Endothelial cell of umbilical vein (primary cell): ENCODE measurements around the gene KLB. TPM values are rescaled to one million over a fixed set of nuclear protein-coding genes. Genes with fewer than 3 reads are reported as not detected.
A peak's percentile ranks its signal among the peaks of the same experiment; 100 is the strongest.

ENCODE experiments used
- BruUV-seq: library from RNA; stranded (reverse); fragments of 400-500 nt; replicated peaks from 2 replicates; lab custom pipeline; 2021; lab: Mats Ljungman, UMichigan
- CTCF ChIA-PET: fragments of 300-600, 350-600 bp; sonication (Branson Sonifier 250); formaldehyde crosslinking; loops from one replicate; lab custom pipeline; 2021; ENCODE audit warnings: antibody characterized with exemption, inconsistent platforms; lab: Charles Lee
- POLR2A ChIA-PET: fragments of 300-600, 350-600 bp; sonication (Branson Sonifier 250); formaldehyde crosslinking; loops from one replicate; lab custom pipeline; 2021; ENCODE audit warnings: antibody characterized with exemption, inconsistent platforms; lab: Charles Lee
- DNase-seq: peaks from one replicate; pipeline ENCODE4 v3.0.0-alpha.2; 2011; ENCODE audit warnings: low read depth, low spot score
- FAIRE-seq: peaks from 2 replicates; lab custom pipeline; 2011; peaks lifted over from hg19 to GRCh38; lab: Jason Lieb, UNC
- H2AFZ ChIP-seq: 2 replicates; pipeline ENCODE4 v1.6.0; 2012; ENCODE audit warnings: low read depth, low read length, control low read depth, inconsistent platforms
- H3K27ac ChIP-seq: 2 replicates; pipeline ENCODE4 v1.5.1; 2011; ENCODE audit warnings: low read depth, mild to moderate bottlenecking, control low read depth, low read length, moderate library complexity; ENCODE audit not compliant: insufficient read depth
- H3K27me3 ChIP-seq, 2 experiments: 2 replicates each; pipeline versions ENCODE4 v1.6.0 to v1.6.1; 2011; ENCODE audit warnings: low read length in 2 of 2, mixed read lengths in 1 of 2; ENCODE audit not compliant: control insufficient read depth in 2 of 2, insufficient read depth in 2 of 2
- H3K36me3 ChIP-seq, 2 experiments: 2 replicates in 1 of 2; 3 replicates in 1 of 2; pipeline ENCODE4 v1.5.1; 2011; ENCODE audit warnings: low read length in 2 of 2, mild to moderate bottlenecking in 1 of 2, moderate library complexity in 1 of 2; ENCODE audit not compliant: control insufficient read depth in 2 of 2, insufficient read depth in 2 of 2; ENCODE audit errors: extremely low read depth in 1 of 2
- H3K4me1 ChIP-seq: 3 replicates; pipeline ENCODE4 v1.5.1; 2011; ENCODE audit warnings: mild to moderate bottlenecking, low read length; ENCODE audit not compliant: control insufficient read depth, insufficient read depth; ENCODE audit errors: extremely low read depth
- H3K4me2 ChIP-seq: 2 replicates; pipeline ENCODE4 v1.6.1; 2011; ENCODE audit warnings: low read length, control low read depth, mixed read lengths; ENCODE audit not compliant: insufficient read depth
- H3K4me3 ChIP-seq, 3 experiments: fragments of 200-600 bp in 1 of 3; sonication (generic), shearing (Covaris generic) in 1 of 3; replicated peaks in 1 of 3; 2 replicates each; pipeline ENCODE4 v1.5.1; 2011 to 2016; ENCODE audit warnings: control low read depth in 3 of 3, low read length in 3 of 3, mild to moderate bottlenecking in 2 of 3, inconsistent platforms in 1 of 3, low read depth in 1 of 3, moderate library complexity in 1 of 3; ENCODE audit not compliant: insufficient read depth in 1 of 3
- H3K79me2 ChIP-seq: 2 replicates; pipeline ENCODE4 v1.6.0; 2012; ENCODE audit warnings: low read length, inconsistent platforms; ENCODE audit not compliant: control insufficient read depth, insufficient read depth
- H3K9ac ChIP-seq: replicated peaks from 2 replicates; pipeline ENCODE3; 2011; ENCODE audit warnings: low read length, control low read depth; ENCODE audit not compliant: insufficient read depth; ENCODE audit errors: extremely low read depth
- H3K9me1 ChIP-seq: replicated peaks from 3 replicates; pipeline ENCODE4 v1.6.0; 2011; ENCODE audit warnings: mild to moderate bottlenecking, low read length; ENCODE audit not compliant: control insufficient read depth, insufficient read depth; ENCODE audit errors: extremely low read depth
- H3K9me3 ChIP-seq: replicated peaks from 2 replicates; pipeline ENCODE4 v1.5.1; 2012; ENCODE audit warnings: low read length, inconsistent platforms; ENCODE audit not compliant: control insufficient read depth, insufficient read depth
- H4K20me1 ChIP-seq: replicated peaks from 2 replicates; pipeline ENCODE3; 2011; ENCODE audit warnings: mild to moderate bottlenecking, low read length; ENCODE audit not compliant: control insufficient read depth, insufficient read depth; ENCODE audit errors: extremely low read depth
- EZH2 ChIP-seq: IDR thresholded peaks from 2 replicates; pipeline ENCODE4 v1.6.1; 2012; ENCODE audit warnings: borderline replicate concordance, low read depth, mild to moderate bottlenecking, moderate library complexity, low read length, inconsistent platforms; ENCODE audit not compliant: severe bottlenecking
- FOS ChIP-seq: IDR thresholded peaks from 2 replicates; pipeline ENCODE4 v1.6.1; 2011; ENCODE audit warnings: mild to moderate bottlenecking, low read length, moderate library complexity, borderline replicate concordance; ENCODE audit not compliant: insufficient read depth
- GATA2 ChIP-seq: IDR thresholded peaks from 2 replicates; pipeline ENCODE4 v1.7.0; 2011; ENCODE audit warnings: low read depth, mild to moderate bottlenecking, moderate library complexity, mixed read lengths, low read length; ENCODE audit not compliant: insufficient read length, insufficient read depth
- JUN ChIP-seq: IDR thresholded peaks from 2 replicates; pipeline ENCODE4 v1.6.1; 2011; ENCODE audit warnings: borderline replicate concordance, low read depth; ENCODE audit not compliant: insufficient read length, insufficient read depth
- MAX ChIP-seq: IDR thresholded peaks from 2 replicates; pipeline ENCODE4 v1.6.1; 2011; ENCODE audit not compliant: insufficient read depth, insufficient read length
- MYC ChIP-seq: IDR thresholded peaks from one replicate; pipeline ENCODE4 v1.6.1; 2011; ENCODE audit warnings: mild to moderate bottlenecking, low read depth, low read length
- POLR2A ChIP-seq: IDR thresholded peaks from 2 replicates; pipeline ENCODE4 v1.6.1; 2012; ENCODE audit warnings: low read depth, mild to moderate bottlenecking, control low read depth, low read length
- POLR2AphosphoS5 ChIP-seq: IDR thresholded peaks from 2 replicates; pipeline ENCODE4 v1.6.1; 2012; ENCODE audit warnings: low read depth, mild to moderate bottlenecking, control low read depth, low read length, moderate library complexity; ENCODE audit not compliant: insufficient read depth
- dilution Hi-C: fragments of 300-500 bp; cut with MboI; formaldehyde crosslinking; loops from one replicate; pipeline ENCODE4 v1.15.0; 2019; ENCODE audit warnings: low sequenced_read_pairs; ENCODE audit not compliant: extremely low pct_ligation_motif_present
- intact Hi-C: fragments of 100-400 bp; cut with micrococcal nuclease; formaldehyde crosslinking; loops from one replicate; pipeline ENCODE4 v1.10.0; 2022
- polyA plus RNA-seq, 4 experiments: library from polyadenylated mRNA; depleted of rRNA in 3 of 4; stranded (reverse) in 3 of 4; unstranded in 1 of 4; fragments of >200 nt; gene quantifications; 2 replicates each; pipeline versions ENCODE4 v1.2.1 to v1.2.3, GENCODE V29; 2011 to 2012; ENCODE audit warnings: missing spikeins in 1 of 4
- total RNA-seq: library from RNA; stranded (reverse); gene quantifications from 2 replicates; pipeline ENCODE4 v1.2.3, GENCODE V29; 2021
- TF ChIP-seq, protein P1 (sequence below), 2 donors: IDR thresholded peaks; 1 replicate in 1 of 2; 2 replicates in 1 of 2; pipeline ENCODE4 v1.5.1; 2011; ENCODE audit warnings: low read length in 2 of 2, mild to moderate bottlenecking in 2 of 2, moderate library complexity in 2 of 2, control low read depth in 1 of 2, inconsistent platforms in 1 of 2, low read depth in 1 of 2; ENCODE audit not compliant: insufficient read depth in 1 of 2; ENCODE audit errors: extremely low read depth in 1 of 2

Gene KLB
- total and polyA plus RNA-seq, 2 donors (not counting 3 experiments of a cell fraction or from before 2014, with no cell fraction given): 0.01 TPM; not detected in 1

DNA sequence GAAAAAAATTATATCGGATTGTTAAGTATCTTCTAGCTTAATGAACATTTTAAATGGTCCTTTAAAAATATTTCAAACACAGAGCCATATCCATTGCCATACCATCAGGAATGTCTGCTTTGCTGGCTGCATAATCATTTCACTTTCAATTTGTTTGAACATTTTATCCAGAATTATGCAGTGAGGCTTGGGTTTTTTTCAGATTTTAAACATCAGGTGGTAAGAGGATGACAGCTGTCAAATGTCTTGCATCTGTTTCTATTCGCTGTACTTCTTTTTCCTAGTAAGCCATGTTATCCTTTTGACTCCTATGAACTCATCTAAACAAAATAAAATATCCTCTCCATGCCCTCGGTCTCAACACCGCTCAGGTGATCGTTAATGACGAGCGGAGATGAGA, 41.4 kb upstream of the KLB start:
- Histone ChIP-seq H3K36me3 (no peaks in the 10 kb centered on the region), H2AFZ (peak overlapping the region; percentile 81), H3K79me2 (peaks cover 54% of the 10 kb centered on the region), H3K9ac (peak overlapping the region; percentile 84), H3K27me3 (no peaks in the 10 kb centered on the region), H3K9me3 (no peaks in the 10 kb centered on the region), H3K9me1 (no peaks in the 10 kb centered on the region), H3K4me2 (peak overlapping the region; percentile 96), H3K4me3 (peak overlapping the region; percentile 80 to 95 (median 81)), H3K27ac (peak overlapping the region; percentile 61), H3K4me1 (peaks cover 11% of the 10 kb centered on the region), H4K20me1 (no peaks in the 10 kb centered on the region)
- FAIRE-seq (peak; percentile 43), DNase-seq (no peak)
- CTCF ChIA-PET: interaction anchor here (0.6 to 1.5 kb wide), 5 partner anchors 13 to 462 kb away, joined by 3 to 4 read pairs (median 3); no protein-coding TSS in a partner anchor
- POLR2A ChIA-PET: interaction anchor here (0.6 kb wide), 1 partner anchor 35 kb away, joined by 5 read pairs; no protein-coding TSS in a partner anchor
- BruUV-seq: no TSS peak
- intact Hi-C loops (loop anchor here (1.0 kb wide), 1 partner anchor 110 kb away; no protein-coding TSS in a partner anchor), dilution Hi-C loops (no loop called here)
- TF ChIP-seq GATA2: no peak
- no peak for TF ChIP-seq EZH2
- TF ChIP-seq FOS: no peak
- no peak for TF ChIP-seq JUN
- TF ChIP-seq MYC: no peak
- TF ChIP-seq POLR2A: no peak
- no peak for TF ChIP-seq MAX
- TF ChIP-seq, protein P1, sequence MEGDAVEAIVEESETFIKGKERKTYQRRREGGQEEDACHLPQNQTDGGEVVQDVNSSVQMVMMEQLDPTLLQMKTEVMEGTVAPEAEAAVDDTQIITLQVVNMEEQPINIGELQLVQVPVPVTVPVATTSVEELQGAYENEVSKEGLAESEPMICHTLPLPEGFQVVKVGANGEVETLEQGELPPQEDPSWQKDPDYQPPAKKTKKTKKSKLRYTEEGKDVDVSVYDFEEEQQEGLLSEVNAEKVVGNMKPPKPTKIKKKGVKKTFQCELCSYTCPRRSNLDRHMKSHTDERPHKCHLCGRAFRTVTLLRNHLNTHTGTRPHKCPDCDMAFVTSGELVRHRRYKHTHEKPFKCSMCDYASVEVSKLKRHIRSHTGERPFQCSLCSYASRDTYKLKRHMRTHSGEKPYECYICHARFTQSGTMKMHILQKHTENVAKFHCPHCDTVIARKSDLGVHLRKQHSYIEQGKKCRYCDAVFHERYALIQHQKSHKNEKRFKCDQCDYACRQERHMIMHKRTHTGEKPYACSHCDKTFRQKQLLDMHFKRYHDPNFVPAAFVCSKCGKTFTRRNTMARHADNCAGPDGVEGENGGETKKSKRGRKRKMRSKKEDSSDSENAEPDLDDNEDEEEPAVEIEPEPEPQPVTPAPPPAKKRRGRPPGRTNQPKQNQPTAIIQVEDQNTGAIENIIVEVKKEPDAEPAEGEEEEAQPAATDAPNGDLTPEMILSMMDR (IDR thresholded peaks at IDR 0.05; ENCODE audit: extremely low read depth in 1 of 2, insufficient read depth in 1 of 2, low read depth in 1 of 2, low read length in 2 of 2): no peak
- TF ChIP-seq POLR2AphosphoS5: no peak
